Measurements from ENCODE around the gene SYNE3.

DNA sequence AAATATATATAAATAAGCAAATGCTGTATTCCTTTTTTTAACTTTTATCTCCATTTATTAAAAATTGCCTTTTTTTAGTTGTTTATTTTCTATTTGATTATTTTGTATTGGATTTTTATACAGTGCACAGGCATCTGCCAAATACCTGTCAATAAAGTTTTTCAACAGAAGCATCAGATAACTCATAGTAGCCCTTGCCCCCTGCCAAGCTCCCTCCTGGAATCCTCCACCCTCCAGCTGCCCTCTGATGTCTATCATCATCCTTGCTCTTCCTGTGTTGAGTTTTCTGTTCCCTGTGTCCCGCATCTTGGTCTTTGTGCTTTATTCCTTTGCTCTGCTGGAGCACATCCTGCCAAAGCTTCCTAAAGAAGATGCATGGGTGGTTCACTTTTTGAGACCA is 35.0 kb upstream of the SYNE3 start:
- TF ChIP-seq EP300 (IDR thresholded peaks at IDR 0.05; ENCODE audit: low read length): no peak
- no peak for TF ChIP-seq NFRKB (IDR thresholded peaks at IDR 0.05; ENCODE audit: low read depth)
- TF ChIP-seq EZH2 (IDR thresholded peaks at IDR 0.05; ENCODE audit: borderline replicate concordance, low read depth, low read length): no peak
- TF ChIP-seq, protein P1, sequence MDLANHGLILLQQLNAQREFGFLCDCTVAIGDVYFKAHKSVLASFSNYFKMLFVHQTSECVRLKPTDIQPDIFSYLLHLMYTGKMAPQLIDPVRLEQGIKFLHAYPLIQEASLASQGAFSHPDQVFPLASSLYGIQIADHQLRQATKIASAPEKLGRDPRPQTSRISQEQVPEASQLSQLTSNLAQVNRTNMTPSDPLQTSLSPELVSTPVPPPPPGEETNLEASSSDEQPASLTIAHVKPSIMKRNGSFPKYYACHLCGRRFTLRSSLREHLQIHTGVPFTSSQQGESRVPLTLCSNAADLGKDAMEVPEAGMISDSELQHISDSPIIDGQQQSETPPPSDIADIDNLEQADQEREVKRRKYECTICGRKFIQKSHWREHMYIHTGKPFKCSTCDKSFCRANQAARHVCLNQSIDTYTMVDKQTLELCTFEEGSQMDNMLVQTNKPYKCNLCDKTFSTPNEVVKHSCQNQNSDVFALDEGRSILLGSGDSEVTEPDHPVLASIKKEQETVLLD (IDR thresholded peaks at IDR 0.05): no peak
- TF ChIP-seq NONO (IDR thresholded peaks at IDR 0.05; ENCODE audit: low read depth in 2 of 2, low read length in 1 of 2): no peak
- no peak for TF ChIP-seq SMAD3 (CRISPR knock-in tag; conservative IDR thresholded peaks at IDR 0.05)
- TF ChIP-seq NFATC3 (IDR thresholded peaks at IDR 0.05): no peak
